Tibial nerve (tissue), 4 donors: Measurements from ENCODE around the gene PLEKHG7.

Experiments used
- EP300 ChIP-seq, 2 donors: sonication (generic); formaldehyde crosslinking; IDR thresholded peaks; one replicate each; pipeline ENCODE4 v1.6.1; 2017; ENCODE audit warnings: antibody characterized with exemption in 2 of 2, mild to moderate bottlenecking in 1 of 2
- POLR2A ChIP-seq, 2 donors: fragments of 450-650 bp; IDR thresholded peaks; one replicate each; pipeline ENCODE4 v1.6.1; 2017; ENCODE audit warnings: antibody characterized with exemption in 2 of 2, mild to moderate bottlenecking in 2 of 2, moderate library complexity in 2 of 2
- TF ChIP-seq, protein P1 (sequence below), 5 experiments: fragments of 200-600 bp in 3 of 5; fragments of 450-650 bp in 2 of 5; sonication (generic) in 3 of 5; IDR thresholded peaks; one replicate each; pipeline ENCODE4 v1.5.1; 2016 to 2019; ENCODE audit warnings: antibody characterized with exemption in 5 of 5, mild to moderate bottlenecking in 3 of 5, moderate library complexity in 2 of 5

DNA sequence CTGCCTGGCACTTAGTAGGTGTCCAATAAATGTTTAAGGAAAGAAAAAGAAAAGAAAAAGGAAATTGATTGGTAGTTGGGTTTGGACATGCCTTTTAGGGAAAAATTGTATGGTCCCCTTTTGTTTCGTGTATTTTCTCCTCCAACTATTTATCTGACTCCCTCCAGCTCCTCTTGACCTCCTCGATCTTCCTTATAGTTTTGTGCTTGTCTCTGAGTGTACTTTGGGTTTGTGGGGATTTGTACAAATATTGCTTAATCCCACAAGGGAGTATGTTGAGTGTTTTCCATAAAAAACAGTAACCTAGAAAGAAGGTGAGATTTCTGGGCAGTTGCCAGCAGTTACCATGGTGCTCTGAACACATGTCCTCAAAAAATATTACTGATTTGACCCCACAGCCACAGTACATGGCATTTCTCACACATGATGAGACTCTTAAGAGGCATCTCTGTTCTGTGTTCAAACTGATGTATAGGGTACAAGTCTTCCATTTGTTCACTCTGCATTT is 15.7 kb downstream of the PLEKHG7 start:
- TF ChIP-seq EP300 (IDR thresholded peaks at IDR 0.05) (no peak), POLR2A (IDR thresholded peaks at IDR 0.05) (no peak)
- TF ChIP-seq, protein P1, sequence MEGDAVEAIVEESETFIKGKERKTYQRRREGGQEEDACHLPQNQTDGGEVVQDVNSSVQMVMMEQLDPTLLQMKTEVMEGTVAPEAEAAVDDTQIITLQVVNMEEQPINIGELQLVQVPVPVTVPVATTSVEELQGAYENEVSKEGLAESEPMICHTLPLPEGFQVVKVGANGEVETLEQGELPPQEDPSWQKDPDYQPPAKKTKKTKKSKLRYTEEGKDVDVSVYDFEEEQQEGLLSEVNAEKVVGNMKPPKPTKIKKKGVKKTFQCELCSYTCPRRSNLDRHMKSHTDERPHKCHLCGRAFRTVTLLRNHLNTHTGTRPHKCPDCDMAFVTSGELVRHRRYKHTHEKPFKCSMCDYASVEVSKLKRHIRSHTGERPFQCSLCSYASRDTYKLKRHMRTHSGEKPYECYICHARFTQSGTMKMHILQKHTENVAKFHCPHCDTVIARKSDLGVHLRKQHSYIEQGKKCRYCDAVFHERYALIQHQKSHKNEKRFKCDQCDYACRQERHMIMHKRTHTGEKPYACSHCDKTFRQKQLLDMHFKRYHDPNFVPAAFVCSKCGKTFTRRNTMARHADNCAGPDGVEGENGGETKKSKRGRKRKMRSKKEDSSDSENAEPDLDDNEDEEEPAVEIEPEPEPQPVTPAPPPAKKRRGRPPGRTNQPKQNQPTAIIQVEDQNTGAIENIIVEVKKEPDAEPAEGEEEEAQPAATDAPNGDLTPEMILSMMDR (IDR thresholded peaks at IDR 0.05): no peak
